Cardiac muscle cell (in vitro differentiated cells and primary cell): Measurements from ENCODE around the gene LEFTY2. TPM values are rescaled to one million over a fixed set of nuclear protein-coding genes. Genes with fewer than 3 reads are reported as not detected.

Experiments used
- DNase-seq, 2 donors: peaks; one replicate each; pipeline versions ENCODE4 v3.0.0 to v3.0.0-alpha.2; 2010 to 2017; ENCODE audit warnings: low read depth in 1 of 2, low spot score in 1 of 2
- H3K27ac ChIP-seq: fragments of 200-600 bp; sonication (generic); 2 replicates; pipeline ENCODE4 v1.5.1; 2016
- H3K27me3 ChIP-seq: fragments of 200-600 bp; sonication (generic); 2 replicates; pipeline ENCODE4 v1.6.0; 2016; ENCODE audit warnings: control low read depth
- H3K36me3 ChIP-seq: fragments of 200-600 bp; sonication (generic); 2 replicates; pipeline ENCODE4 v1.5.1; 2016; ENCODE audit warnings: control low read depth
- H3K4me1 ChIP-seq: fragments of 200-600 bp; sonication (generic); 2 replicates; pipeline ENCODE4 v1.8.1; 2017; ENCODE audit warnings: low read depth, mild to moderate bottlenecking, mixed run types
- H3K4me3 ChIP-seq: fragments of 200-600 bp; sonication (generic); 2 replicates; pipeline ENCODE4 v1.5.1; 2016; ENCODE audit warnings: mild to moderate bottlenecking
- H3K9me3 ChIP-seq: fragments of 200-600 bp; sonication (generic); 2 replicates; pipeline ENCODE4 v1.5.1; 2017; ENCODE audit warnings: low read depth, mild to moderate bottlenecking, control low read depth
- polyA plus RNA-seq: library from polyadenylated mRNA; unstranded; fragments of >200 nt; fragmentation: Nextera tagmentation; extraction: Ambion mirVana; gene quantifications from 2 replicates; pipeline ENCODE4 v1.2.1, GENCODE V29; 2016
- total RNA-seq: library from RNA; depleted of rRNA; stranded (reverse); fragments of >200 nt; gene quantifications from 2 replicates; pipeline ENCODE4 v1.2.3, GENCODE V29; 2016
- TF ChIP-seq, protein P1 (sequence below): IDR thresholded peaks from 2 replicates; pipeline ENCODE4 v1.5.1; 2012; ENCODE audit warnings: low read depth, mild to moderate bottlenecking, low read length

LEFTY2 gene
- total and polyA plus RNA-seq, 2 experiments from 2014 or later = 4.0 to 9.0 TPM

DNA sequence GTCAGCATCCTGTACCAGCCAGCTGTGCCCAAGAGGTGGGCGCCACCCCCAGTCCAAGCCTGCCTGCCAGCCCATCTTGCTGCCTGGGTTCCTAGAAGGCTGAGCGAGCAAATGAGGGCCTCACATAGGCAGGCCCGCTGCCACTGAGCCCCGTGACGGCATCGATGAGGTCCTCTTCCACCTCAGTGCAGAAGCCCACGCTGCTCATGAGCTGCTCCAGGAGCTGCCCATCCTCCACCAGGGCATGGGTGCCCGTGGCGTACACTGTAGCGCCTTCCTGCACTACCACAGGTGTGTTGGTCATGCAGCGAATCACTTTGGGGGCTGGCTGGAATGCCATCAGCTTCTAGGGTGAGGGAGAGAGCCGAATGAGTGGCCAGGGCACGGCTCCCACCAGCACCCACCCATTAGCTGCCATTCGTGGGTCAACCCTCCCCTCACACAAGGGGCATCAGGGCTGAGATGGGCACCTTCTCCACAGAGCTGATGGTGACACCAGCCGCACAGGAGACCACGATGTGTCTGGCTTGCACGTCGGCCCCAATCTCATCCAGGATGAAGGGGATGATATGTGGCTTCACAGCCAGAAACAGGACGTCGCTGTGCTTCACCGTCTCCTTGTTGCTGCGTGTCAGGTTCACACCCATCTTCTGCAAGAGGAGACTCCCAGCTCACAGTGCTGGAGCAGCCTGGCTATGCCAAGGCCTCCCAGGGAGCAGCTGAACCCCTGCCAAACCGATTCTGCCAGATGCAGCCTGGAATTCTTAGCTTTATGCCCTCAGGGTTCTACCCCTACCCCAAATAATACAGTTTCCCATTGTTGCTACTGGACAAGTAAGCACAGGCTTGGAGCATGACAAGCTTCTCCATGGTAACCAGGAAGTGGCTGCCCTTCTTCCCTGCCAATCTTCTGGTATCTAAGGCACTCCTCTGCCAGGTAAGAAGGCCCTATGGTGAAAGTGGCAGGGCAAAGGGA is 19.0 kb downstream of the LEFTY2 start:
- Histone ChIP-seq H3K27me3 (no peaks in the 10 kb centered on the region), H3K36me3 (peaks cover 23% of the 10 kb centered on the region), H3K4me1 (no peaks in the 10 kb centered on the region), H3K27ac (no peak overlapping the region), H3K4me3 (no peak overlapping the region), H3K9me3 (no peaks in the 10 kb centered on the region)
- TF ChIP-seq, protein P1, sequence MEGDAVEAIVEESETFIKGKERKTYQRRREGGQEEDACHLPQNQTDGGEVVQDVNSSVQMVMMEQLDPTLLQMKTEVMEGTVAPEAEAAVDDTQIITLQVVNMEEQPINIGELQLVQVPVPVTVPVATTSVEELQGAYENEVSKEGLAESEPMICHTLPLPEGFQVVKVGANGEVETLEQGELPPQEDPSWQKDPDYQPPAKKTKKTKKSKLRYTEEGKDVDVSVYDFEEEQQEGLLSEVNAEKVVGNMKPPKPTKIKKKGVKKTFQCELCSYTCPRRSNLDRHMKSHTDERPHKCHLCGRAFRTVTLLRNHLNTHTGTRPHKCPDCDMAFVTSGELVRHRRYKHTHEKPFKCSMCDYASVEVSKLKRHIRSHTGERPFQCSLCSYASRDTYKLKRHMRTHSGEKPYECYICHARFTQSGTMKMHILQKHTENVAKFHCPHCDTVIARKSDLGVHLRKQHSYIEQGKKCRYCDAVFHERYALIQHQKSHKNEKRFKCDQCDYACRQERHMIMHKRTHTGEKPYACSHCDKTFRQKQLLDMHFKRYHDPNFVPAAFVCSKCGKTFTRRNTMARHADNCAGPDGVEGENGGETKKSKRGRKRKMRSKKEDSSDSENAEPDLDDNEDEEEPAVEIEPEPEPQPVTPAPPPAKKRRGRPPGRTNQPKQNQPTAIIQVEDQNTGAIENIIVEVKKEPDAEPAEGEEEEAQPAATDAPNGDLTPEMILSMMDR = no peak
- no peak for DNase-seq

DNA sequence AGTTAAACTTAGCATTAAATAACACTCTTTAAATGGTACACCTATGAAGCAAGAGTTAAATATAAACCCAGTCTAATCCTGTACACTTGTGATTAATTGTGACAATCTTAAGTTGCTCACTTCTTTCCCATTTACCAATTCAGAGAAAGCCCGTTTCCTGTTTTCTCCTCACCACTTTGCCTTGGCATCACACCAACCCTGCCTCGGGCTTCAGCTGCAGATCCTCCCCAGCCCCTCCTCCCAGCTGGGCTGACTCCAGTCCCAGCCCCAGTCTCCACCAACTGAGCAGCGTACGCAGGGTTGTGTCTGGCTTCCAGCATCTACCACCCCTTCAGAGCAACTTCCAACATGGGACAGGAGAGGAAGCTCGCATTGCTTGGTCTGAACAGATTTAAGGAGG is 21.1 kb downstream of the LEFTY2 start:
- DNase-seq = peak in 1 of 2 donors; percentile 94
- no peak overlapping the region for H3K27ac ChIP-seq
- H3K36me3 ChIP-seq = peaks cover 23% of the 10 kb centered on the region
- TF ChIP-seq, protein P1 = no peak
- H3K27me3 ChIP-seq = no peaks in the 10 kb centered on the region
- no peak overlapping the region for H3K4me3 ChIP-seq
- no peaks in the 10 kb centered on the region for H3K4me1 ChIP-seq
- no peaks in the 10 kb centered on the region for H3K9me3 ChIP-seq

DNA sequence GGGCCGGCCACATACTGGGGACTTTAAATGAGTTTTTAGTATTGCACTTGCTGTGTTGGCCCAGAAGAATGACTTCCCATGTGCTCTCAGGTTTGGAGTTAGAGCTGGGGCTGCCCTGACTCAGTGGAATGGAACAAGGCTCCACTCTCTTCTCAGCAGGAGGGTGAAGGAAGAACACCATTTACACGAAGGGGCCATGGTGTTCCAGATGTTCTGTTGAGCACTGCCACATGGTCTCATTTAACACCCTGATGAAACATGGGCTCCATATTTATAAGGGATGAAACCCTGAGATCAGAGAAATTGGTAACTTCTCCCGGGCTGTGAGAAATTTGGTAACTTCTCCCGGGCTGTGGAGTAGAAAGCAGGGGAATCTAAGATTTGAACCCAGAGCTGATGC is 22.7 kb downstream of the LEFTY2 start:
- Histone ChIP-seq H3K9me3 (no peaks in the 10 kb centered on the region), H3K36me3 (peaks cover 23% of the 10 kb centered on the region), H3K27me3 (no peaks in the 10 kb centered on the region), H3K4me3 (no peak overlapping the region), H3K27ac (no peak overlapping the region), H3K4me1 (no peaks in the 10 kb centered on the region)
- TF ChIP-seq, protein P1 = no peak
- DNase-seq = no peak

DNA sequence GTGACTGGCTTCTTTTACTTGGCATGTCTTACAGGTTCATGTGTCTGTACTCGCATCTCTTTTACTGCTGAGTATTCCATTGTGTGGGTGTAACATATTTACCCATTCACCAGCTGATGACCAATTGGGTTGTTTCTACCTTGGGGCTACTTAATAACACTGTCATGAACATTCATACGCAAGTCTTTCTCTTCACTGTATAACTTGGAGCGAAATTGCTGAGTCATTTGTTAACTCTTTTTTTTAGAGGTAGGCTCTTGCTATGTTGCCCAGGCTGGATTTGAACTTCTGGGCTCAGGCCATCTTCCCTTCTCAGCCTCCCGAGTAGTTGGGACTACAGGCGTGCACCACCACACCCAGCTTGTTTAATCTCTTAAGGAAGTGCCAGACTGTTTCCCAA is 23.5 kb downstream of the LEFTY2 start:
- no peaks in the 10 kb centered on the region for H3K27me3 ChIP-seq
- TF ChIP-seq, protein P1 = no peak
- H3K4me1 ChIP-seq = no peaks in the 10 kb centered on the region
- H3K4me3 ChIP-seq = no peak overlapping the region
- no peaks in the 10 kb centered on the region for H3K9me3 ChIP-seq
- H3K36me3 ChIP-seq = peaks cover 23% of the 10 kb centered on the region
- no peak overlapping the region for H3K27ac ChIP-seq
- DNase-seq = no peak

DNA sequence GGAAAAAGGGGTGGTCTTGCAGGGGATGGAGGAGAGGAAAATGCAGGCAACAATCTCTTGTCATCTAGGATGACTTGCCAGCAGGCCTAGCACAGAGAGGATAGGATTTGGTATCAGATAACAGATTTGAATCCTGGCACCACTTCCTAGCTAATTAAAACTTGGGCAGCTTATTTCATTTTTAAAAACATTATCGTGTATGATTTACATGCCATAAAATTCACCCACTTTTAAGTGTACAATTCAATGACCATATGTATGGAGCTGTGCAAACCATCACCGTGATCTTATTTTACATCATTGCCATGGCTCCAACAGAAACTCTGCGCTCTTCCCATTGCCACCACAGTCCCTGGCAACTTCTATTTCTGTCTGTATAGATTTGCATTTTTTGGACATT is 23.9 kb downstream of the LEFTY2 start:
- TF ChIP-seq, protein P1 = no peak
- peaks cover 23% of the 10 kb centered on the region for H3K36me3 ChIP-seq
- DNase-seq = no peak
- H3K9me3 ChIP-seq = no peaks in the 10 kb centered on the region
- no peak overlapping the region for H3K27ac ChIP-seq
- no peak overlapping the region for H3K4me3 ChIP-seq
- H3K4me1 ChIP-seq = no peaks in the 10 kb centered on the region
- H3K27me3 ChIP-seq = no peaks in the 10 kb centered on the region
